Occipital lobe (tissue), 2 donors: Measurements from ENCODE around the gene LENG8. TPM values are rescaled to one million over a fixed set of nuclear protein-coding genes. Genes with fewer than 3 reads are reported as not detected.
"Not testable (repeated sequence)": the region's sequence is repeated elsewhere in the genome, so short reads cannot be mapped to it uniquely, and the experiment has no call there.

Experiments used
- DNase-seq: peaks from one replicate; lab custom pipeline; 2025; lab: John Stamatoyannopoulos, UW
- total RNA-seq: library from RNA; depleted of rRNA; stranded (reverse); fragments of >200 nt; gene quantifications from one replicate; pipeline ENCODE4 v1.2.3, GENCODE V29; 2014

LENG8 gene
- total RNA-seq, 1 donor from 2014 or later, result 14.5 TPM

DNA sequence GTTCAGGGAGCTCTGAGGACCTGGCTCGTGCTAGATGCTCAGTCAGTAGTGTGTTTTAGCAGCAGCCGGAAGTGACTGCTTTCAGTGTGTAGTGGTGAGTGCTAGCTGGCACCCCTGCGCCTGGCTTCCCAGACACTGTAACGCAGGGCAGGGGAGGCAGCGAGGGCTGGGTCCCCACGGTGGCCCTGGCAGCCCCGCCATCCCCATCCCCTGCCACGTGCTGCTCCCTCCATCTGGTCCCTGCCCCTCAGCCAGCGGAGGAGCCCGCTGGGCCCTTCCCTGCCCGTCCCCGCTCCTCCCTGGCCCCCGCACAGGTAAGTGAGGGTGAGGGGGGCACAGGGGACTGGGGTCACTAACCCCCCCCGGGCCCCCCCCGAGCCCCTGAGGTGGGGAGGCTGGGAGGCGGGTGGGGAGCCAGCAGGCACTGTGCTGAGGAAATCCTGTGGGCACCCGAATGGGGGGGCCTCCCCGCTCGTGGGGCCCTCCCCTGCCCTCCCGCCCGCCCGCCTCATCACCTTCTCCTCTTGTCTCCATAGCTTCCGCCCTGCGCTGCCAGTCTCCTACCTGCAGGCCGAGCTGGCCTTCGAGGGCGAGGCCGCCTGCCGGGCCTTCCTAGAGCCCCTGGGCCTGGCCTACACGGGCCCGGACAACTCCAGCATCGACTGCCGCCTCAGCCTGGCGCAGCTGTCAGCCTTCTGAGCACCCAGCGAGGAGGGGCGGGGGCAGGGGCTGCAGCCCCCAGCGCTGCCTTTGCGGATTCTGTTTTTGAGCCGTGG is 11.4 kb downstream of the LENG8 start:
- DNase-seq, result no peak

DNA sequence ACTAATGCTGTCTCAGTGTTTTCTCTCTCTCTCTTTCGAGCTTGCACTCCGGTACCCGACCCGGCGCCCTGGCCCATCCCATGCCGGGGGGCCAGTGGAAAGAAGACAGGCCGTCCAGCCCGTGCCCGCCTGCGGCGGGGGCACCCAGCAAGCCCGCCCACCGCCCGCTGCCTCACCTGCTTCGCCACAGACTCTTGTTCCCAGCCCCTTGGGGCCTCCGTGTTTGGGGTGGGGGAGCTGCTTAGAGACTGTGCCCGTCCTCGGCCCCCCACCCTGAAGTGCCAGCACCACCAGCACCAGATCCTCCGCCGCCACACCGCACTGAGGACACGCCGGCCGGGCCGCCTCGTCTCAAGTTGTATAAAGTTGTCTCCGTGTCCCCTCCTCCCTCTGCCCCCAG is 12.2 kb downstream of the LENG8 start:
- DNase-seq, result no peak

- no peak for DNase-seq
Observed at GRCh38 chr19:54461613-54462012, 12.6 kb downstream of the LENG8 start.

DNA sequence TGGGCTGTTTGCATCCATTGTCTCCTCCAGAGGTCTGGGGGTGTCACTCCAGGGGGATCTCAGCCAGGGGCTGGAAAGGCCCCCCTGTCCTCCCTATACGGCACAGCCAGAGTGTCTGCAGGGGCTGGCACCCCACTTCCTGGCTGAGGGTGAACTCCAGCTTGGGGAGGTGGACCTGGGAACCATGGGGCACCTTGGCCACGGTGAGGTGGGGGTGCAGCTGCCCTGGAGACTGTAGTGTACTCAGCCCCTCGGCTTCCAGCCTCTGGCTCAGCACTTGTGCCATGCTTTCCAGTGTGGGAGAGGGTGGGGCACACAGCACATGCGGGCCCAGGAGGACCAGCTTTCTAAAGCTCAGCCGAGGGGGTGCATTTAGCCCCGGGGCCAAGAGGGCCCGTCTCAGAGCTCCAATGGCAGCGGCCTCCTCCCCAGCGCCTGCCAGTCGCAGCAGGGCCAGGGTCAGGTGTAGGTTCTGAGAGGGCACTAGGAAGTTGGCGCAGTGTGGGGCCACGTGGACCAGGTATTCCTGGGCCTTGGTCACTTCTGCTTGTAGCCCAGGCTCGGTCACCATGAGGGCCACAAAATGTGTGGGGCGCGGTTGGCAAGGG is 13.2 kb downstream of the LENG8 start:
- DNase-seq, result no peak

- DNase-seq, result no peak
Observed at GRCh38 chr19:54462655-54463530, 13.9 kb downstream of the LENG8 start.

DNA sequence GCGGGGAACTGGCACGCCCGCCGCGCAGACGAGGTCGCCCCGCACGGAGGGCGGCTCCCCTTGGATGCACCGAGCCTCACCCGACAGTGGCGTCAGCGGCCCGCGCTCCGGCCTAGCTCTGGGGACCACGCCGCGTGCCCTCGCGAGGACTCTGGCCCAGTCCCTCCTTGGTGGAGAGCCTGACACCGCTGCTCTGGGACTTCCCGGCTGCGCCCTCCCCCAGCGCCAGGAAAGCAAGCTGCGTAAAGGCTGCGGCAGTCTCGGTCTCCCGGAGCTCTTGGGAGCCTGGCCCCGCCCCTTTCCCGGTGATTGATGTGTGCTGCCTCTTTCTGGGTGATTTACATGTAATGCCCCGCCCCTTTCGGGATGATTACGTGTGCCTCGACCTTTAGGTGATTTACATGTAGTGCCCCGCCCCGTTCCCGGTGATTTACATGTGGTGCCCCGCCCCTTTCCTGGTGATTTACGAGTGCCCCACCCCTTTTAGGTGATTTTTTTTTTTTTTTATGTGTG is 14.6 kb downstream of the LENG8 start, which contains the start of gene LENG9:
Gene LENG9, minus strand, starts transcription at position 248 of the 513 bp plus-strand sequence. CDS start 252 bp downstream, outside the sequence.
- peak; percentile 91 for DNase-seq

GRCh38 chr19:54464044-54464629 is 15.1 kb downstream of the LENG8 start:
- peak; percentile 79 for DNase-seq

GRCh38 chr19:54464630-54465425 is 15.8 kb downstream of the LENG8 start:
- DNase-seq, result peak; percentile 77

GRCh38 chr19:54465426-54466109 is 16.6 kb downstream of the LENG8 start:
- no peak for DNase-seq

DNA sequence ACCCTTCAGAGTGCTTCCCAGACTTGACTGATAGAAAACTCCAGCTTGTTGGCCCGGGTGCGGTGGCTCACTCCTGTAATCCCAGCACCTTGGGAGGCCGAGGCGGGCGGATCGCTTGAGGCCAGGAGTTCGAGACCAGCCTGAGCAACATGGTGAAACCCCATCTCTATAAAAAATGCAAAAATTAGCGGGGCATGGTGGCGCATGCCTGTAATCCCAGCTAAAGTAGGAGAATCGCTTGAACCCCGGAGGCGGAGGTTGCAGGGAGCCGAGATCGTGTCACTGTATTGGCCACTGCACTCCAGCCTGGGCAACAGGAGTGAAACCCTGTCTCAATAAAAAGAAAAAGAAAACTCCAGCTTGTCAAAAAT is 17.1 kb downstream of the LENG8 start:
- DNase-seq, result not testable (repeated sequence)

DNA sequence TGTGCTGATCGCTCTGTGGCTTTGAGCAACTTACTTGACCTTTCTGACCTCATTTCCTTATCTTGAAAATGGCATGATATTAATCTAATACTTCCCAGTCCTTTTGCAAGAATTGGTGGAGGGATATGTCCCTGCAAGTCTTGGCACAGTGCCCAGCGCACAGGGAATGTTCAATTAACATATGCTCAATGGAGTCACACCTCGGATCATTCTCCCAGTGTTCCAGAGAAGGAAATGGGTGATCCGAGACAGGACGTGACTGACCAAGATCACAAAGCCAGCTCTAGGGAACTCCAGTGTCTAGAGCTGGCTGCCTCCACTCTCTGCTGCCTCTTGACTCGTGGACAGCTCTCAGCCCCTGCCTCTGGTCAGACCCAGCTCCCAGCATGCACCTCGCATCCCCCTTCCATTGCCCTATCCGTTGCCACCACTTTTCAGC is 20.5 kb downstream of the LENG8 start:
- no peak for DNase-seq

GRCh38 chr19:54470276-54470887 is 21.4 kb downstream of the LENG8 start:
- DNase-seq, result no peak

DNA sequence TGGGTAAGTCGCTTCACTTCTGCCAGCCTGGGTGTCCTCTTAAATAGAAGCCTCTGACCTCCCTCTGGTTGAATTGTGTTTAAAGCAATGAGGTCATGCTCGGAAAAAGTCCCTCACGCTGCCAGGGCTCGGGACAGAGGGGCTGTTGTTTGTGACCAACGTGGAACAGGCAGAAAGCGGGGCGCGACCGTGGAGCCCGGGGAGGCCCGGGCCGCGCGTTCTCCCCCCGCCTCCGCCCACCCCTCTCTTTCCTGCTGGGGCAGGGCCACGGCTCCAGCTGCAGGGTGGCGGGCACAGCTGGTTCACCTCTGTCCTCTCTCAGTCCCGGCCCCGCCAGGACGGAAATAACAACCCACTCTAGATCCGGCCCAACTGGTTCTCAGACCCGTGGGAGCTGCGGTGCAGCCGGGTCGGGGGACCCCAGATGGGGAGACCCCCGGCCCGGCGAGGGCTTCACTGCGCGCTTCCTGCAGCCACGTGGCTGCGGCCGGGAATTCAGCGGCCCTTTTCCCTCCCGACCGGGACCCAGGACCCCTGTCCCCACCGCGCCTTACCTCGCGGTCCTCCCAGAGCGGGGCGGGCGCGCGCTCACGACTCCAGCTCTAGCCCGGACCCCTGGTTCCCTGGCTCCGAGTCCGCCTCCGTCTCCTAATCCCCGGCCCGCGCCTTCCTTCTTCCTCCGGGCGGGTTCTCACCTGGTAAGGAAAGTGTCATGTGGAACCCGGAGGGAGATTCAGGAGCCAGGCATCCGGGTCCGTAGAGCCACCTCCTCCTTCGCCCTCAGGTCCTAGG is 22.2 kb downstream of the LENG8 start:
- DNase-seq, result no peak

DNA sequence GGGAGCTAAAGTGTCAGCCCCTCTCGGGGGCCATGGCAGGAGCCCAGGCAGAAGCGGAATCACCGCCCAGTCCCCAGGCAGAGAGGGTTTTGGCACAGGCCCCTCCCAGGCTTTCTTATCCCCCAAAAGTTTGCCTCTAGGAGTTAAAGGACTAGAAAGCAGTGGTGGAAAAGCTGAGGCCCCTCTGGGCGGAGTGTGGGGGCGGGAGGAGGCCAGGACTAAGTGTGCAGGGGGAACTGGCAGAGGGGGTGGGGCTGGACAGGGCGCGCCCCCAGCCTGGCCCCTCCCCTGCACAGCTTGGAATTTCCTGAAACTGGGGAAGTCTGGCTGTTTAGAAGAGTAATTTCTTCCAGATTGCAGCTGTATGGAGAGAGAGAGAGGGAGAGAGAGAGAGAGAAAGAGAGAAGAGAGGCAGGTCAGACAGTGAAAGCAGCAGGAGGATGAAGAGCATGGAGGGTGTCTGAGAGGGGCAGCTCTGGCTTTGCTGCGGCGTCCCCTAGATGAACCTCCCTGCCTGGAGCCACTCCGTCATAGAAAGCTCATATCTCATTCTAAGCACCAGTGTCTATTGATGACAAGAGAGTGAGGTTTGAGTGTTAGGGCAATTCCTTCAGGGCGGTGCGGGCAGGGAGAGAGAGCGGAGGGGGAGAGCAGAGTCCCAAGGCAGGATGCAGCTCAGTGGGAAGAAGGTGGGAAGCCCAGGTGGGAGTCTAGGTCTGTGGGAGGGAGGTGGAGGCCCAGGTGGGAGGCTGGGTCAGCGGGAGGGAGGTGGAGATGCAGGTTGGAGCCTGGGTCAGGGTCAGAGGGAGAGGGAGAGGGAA is 24.3 kb downstream of the LENG8 start, which contains the start of gene CDC42EP5:
Gene CDC42EP5, minus strand, starts transcription at position 226 of the 821 bp plus-strand sequence. CDS start 7,749 bp downstream, outside the sequence.
- DNase-seq, result no peak

DNA sequence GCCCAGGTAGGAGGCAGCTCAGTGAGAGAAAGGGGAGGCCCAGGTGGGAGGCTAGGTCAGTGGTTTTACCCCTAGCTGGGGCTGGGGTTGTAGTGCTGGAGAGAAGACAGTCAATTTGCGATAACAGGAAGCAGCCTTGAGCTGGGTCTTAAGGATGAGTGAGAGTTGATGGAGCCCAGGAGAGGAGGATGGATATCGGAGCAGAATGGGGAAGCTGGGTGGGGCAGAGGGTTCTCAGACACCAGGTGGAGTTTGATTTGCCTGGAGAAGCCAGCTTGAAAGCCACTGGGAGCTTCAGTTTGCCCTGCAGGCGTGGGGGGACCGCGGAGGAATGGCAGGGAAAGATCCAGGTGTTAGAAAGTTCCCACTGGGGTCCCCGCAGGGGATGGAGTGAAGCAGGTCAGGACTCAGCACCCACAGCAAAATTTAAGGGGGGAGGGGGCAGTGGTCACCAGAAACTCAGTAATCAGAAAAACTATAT is 24.9 kb downstream of the LENG8 start:
- no peak for DNase-seq

- no peak for DNase-seq
Observed at GRCh38 chr19:54475706-54476105, 26.7 kb downstream of the LENG8 start.

DNA sequence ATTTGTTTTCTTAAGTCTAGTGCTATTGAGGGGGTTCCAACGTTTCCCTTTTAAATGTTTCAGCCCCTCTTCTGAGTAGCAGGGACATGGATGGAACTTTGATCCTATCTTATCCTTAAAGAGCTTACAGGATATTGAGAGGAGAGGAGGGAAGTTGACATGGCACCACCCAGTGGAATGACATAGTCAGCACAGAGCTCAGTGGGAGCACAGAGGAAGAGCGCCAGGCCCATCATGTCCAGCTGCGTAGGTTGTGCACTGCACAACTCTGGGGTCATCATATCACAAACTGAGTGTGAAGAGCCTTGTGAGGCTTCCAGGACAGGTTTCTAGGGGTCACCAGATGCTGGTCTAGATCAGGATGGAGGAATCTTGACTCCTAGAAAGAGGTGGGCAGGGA is 28.7 kb downstream of the LENG8 start:
- no peak for DNase-seq
